GM13976 (cell line): ENCODE results near the gene HDGF.

Experiments
- DNase-seq: peaks from one replicate; pipeline ENCODE4 v3.0.0; 2012; ENCODE audit warnings: low spot score
- CTCF ChIP-seq: IDR thresholded peaks from 2 replicates; pipeline ENCODE4 v1.5.1; 2012; ENCODE audit warnings: borderline replicate concordance, mild to moderate bottlenecking; ENCODE audit not compliant: insufficient read depth; ENCODE audit errors: extremely low read depth, missing control alignments, control extremely low read depth
- in situ Hi-C: fragments of 300-500 bp; cut with MboI; formaldehyde crosslinking; loops from one replicate; pipeline ENCODE4 v1.12.0; 2022; ENCODE audit warnings: low sequenced_read_pairs, mixed read lengths, inconsistent platforms; ENCODE audit not compliant: unreplicated experiment

Gene HDGF

GRCh38 chr1:156733989-156734584, 17.4 kb downstream of the HDGF start:
- no peak for TF ChIP-seq CTCF
- DNase-seq: no peak
- in situ Hi-C loops: no loop called here

- peak; percentile 96 for DNase-seq
- TF ChIP-seq CTCF: no peak
- in situ Hi-C loops: no loop called here
Measured at GRCh38 chr1:156728599-156729462, 22.6 kb downstream of the HDGF start, which contains the start of gene ISG20L2. ISG20L2 (minus strand) TSS chr1:156728766; CDS start chr1:156727652, 1,114 bp downstream.

DNA sequence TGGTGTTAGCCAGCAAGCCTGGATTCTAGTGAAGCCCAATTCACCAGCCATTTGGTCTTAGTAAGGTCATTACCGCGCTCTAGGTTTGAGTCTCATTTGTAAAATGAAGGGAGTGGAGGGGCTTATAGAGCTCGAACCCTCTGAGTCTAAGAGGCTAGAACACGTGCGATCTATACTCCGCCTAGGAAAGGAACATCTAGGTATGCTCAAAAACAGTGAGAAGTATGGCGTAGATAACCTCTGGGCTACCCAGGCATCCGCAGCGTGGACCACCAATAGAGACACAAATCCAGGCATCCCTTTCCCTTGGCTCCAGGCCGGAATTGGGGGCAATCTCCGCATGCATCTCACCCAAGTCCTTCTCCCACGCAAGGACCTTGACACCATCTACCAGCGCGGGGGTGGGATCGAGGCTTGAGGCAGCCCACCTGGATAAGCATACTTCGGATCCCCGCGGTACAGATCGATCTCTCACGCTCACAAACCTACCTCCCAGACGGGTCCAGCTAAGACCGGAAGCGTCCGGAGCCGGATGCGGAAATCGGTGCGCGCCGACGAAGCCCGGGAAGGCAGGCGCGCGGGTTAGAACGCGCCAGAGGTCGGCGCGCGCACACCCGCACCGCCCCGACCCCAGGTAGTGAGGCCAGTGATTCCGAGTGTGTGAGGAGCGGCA, 23.4 kb downstream of the HDGF start, which contains the start of gene METTL25B:
METTL25B (plus strand) TSS at position 544 of the 673 bp plus-strand sequence. CDS start 636 bp downstream, outside the sequence.
- no peak for TF ChIP-seq CTCF
- in situ Hi-C loops: no loop called here
- peak; percentile 84 for DNase-seq

DNA sequence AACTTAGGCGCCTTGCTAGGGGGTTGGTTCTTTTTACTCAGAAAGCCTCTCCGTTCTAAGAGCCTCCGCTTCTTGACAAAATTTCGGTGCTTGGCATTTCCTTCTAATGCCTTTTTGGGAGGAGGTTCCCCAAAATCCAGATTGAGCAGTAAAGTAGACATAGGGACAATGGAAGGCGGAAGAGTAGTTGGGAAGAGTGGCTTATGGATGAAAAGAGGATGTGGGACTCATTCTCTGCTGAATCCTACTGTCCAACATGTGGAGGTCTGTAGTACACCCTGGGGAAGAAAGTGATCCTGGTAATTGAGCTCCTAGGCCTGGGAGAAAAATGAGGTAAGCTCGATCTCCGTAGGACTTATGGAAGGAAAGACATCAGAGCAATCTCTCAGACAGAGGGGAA, 24.0 kb downstream of the HDGF start:
- DNase-seq: no peak
- no peak for TF ChIP-seq CTCF
- in situ Hi-C loops: no loop called here

GRCh38 chr1:156726549-156727226, 24.8 kb downstream of the HDGF start:
- peak; percentile 70 for DNase-seq
- TF ChIP-seq CTCF: peak; percentile 61
- in situ Hi-C loops: no loop called here
